HG02870 (cell line): ENCODE data around the gene RELN.

Source experiments
- ATAC-seq: cut with Tn5 transposase; IDR thresholded peaks from one replicate; pipeline ENCODE4 v1.9.1; 2021; ENCODE audit warnings: mild to moderate bottlenecking, moderate library complexity; ENCODE audit not compliant: unreplicated experiment

Gene RELN

DNA sequence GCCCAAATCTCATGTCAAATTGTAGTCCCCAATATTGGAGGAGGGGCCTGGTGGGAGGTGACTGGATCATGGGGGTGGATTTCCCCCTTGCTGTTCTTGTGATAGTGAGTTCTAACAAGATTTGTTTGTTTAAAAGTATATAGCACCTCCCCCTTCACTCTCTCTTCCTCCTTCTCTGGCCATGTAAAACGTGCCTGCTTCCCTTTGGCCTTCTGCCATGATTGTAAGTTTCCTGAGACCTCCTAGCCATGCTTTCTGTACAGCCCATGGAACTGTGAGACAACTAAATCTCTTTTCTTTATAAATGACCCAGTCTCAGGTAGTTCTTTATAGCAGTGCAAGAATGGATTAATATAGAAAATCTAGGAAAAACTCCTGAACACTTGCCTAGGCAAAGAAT, 341.3 kb downstream of the RELN start:
- no peak for ATAC-seq

DNA sequence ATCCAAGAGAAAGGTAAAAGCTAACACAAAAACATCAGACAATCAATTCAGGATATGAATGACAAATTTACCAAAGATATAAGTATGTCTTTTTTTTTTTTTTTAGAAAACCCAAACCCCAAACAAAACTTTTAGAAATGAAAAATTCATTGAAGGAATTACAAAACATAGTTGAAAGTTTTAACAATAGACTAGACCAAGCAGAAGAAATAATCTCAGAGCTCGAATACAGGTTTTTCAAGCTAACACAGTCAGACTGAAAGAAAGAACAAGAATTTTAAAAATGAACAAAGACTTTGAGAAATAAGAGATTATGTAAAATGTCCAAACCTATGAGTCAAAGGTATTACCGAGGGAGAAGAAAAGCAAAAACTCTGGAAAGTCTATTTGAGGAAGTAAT, 345.1 kb downstream of the RELN start:
- ATAC-seq: no peak

DNA sequence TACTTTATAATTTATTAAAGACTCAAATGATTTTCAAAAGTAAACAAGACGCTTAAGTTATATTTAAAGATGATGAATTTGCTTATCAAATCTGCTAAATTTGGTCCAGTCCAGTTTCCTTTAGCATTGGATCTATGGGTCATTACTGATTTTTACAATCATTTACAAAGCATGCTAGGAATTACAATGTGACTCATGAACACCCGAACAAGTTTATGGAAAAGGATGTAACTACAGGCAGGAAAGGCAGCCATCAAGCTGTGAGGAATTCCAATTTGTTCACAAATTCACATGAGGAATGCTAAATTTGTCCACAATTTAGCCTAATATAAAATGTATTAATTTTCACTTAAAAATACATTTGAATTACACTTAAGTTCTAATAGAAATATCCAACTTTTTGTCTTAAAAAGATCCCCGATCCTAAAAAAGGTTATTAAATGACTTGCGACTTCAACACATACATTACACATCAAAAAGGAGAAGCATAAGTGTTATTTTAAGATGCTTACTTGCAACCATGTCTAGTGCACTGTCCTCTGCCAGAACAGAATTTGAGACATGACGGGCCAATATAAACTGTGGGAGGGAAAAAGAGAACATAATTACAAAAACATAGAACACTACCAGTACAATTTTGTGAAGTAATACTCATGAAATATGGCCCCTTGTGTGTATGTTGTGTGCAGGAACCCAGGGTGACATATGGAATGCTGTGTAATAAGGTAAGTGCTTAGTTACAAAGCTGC, 349.3 kb downstream of the RELN start:
- no peak for ATAC-seq

DNA sequence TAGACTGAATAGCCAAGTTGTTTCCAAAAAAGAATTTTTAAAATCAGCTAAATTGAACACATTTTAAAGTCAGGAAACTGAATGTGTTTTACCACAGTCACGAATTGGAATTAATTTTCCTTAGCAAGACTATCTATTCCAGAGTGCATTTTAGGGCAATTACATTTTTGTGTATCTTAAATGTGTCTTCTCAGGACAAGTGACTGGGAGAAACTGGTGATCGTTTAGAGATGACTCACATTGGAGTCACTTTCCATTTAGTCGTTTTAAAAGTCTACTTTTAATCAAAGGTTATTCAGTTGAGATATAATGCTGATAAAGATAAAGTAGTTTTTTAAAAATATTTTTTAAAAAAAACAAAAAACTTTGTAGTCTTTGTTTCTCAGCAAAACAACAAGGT, 351.7 kb downstream of the RELN start:
- ATAC-seq: no peak

DNA sequence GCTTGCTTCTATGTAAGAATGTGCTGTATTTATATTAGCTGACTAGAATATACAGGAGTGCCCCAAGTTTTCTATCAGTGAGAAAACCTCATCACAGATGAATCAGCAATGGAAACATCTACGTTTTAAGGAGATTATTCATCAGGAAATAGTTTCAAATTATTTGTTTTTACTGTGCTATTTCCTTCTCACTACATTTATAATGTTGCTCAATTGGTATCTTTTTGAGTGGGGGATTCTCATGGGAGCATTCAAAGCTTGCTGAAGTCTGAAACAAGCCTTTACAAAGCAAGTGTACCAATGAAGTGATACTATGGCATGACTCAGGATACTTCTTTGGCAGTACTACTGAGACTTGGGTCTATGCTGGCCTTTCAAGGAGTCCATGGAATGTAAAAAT, 352.4 kb downstream of the RELN start:
- ATAC-seq: no peak

DNA sequence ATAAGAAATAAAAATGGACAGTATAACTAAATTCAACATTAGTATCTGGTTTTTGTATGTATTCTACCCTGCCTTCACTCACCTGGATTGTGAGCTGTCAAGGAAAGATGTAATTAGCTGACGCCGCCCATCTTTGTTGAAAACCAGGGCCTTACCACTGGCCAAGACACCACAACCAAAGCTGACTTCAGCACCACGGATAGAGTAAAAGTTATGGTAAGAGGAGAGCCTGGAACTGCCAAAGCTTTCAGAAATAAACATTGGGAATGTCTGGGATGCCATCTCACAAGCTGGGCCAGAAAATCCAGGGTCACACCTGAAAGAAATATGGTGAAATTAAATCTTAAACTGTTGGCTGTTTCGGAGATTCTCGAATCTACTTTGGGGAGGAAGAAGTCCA, 353.3 kb downstream of the RELN start:
- no peak for ATAC-seq

DNA sequence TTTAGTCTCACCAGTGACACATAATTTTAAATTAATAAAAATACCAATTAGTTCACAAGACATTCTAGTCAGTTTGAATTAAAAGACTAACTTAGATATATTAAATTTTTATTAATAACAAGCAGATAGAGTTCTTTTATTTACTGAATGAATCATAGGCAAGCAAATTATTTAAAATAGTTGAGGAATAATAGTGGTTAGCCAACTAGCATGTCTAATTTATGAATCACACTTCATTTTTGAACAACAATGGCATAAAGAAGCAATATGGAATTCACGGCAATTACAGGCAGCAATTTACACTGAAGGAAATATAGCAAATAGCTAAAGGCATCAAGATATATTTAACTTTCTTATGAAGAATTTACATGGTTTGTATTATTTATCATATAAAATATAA, 356.5 kb downstream of the RELN start:
- ATAC-seq: no peak

DNA sequence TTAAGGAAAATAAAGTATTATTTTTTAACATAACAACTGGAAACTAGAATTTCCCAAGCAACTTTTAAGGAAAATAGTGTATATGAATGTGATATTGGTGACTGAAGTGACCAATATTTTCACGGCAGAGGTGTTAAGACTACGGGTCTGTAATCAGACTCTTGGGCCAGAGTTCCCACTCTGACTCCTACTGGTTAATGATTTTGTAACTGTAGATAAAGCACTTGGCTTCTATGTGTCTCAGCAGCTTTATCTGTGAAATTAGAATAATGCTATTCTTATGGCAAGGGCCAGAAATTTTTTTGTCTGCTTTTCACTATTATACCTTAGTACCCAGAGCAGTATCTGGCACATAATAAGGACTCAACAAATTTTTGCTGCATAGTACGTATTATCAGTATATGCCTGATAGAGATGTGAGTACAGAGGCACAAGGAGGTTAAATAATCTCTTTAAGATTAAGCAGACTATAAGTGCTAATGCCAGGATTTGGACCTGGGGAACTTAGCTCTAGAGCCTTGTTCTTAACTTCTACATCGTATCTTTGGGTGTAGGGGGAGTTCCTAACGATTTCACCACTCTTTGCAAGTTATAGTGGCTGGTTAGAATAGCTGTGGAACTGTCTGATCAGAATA, 357.3 kb downstream of the RELN start:
- no peak for ATAC-seq

DNA sequence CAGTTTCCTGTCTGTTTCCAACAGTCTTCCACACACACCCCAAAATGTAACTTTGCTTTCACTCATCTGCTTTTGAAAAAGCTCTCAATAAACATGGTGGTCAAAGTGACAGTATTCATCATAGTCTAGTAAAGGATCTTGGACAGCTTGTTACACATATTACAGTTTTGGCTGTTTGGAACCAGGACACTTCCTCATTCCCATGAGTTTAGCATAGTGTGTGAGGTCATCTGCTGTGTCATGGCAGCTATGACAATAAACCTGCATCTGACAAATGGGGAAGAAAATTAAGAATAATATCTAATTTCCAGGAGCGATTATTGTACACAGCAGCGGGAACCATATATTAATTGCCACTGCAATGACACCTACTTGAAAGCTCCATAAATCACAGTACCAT, 359.1 kb downstream of the RELN start:
- no peak for ATAC-seq

DNA sequence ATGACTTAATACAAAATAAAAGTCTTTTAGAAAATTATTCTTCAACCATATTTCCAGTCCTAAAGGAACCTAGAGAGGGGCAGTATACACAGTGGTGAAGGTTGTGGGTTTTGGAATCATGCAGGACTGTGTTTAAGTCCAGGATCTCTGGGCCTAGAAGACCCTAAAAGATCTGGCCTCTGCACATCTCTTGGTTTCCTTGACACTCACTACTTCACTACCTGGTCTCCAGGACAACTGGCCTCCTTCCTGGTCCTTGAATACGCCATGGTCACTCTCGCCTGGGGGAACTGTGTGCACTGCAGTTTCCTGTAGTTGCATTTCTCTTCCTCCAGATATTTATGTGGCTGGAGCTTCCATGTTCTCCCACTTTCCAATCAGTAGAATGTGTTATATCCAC, 360.7 kb downstream of the RELN start:
- no peak for ATAC-seq

DNA sequence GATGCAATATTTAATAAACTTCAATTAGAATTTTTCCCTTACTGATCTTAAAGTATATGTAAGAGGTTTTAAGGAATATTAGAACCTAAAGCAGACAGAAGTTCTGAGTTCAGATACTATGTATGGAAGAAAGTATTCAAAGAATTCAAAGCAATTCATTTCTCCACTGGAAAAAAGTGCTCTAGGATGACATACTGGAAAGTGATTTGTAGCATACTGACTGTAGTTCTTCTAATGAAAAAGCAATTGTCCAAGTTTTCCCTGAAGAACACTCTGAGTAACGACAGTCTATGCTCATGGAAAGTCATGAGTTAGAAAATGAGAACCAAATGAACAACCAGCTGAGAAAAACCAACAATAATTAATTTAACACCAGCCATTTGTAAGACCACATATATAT, 362.7 kb downstream of the RELN start:
- ATAC-seq: no peak

DNA sequence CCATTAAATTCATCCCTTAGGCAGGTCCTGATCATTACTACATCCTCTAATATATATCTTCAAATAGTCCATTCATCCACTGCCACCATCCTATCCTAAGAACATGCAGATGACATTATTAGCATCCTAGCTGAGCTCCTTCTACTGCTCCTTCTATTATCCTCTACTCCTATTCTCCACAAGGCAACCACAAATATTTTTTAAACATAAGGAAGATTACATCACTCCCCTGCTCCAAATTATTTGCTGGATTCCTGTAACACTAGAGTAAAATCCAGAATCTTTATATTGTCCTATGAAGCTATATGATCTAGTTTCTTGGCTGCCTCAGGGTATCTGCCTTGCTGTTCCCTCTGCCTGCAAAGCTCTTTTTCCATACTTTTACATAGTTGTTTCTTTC, 367.2 kb downstream of the RELN start:
- ATAC-seq: no peak

DNA sequence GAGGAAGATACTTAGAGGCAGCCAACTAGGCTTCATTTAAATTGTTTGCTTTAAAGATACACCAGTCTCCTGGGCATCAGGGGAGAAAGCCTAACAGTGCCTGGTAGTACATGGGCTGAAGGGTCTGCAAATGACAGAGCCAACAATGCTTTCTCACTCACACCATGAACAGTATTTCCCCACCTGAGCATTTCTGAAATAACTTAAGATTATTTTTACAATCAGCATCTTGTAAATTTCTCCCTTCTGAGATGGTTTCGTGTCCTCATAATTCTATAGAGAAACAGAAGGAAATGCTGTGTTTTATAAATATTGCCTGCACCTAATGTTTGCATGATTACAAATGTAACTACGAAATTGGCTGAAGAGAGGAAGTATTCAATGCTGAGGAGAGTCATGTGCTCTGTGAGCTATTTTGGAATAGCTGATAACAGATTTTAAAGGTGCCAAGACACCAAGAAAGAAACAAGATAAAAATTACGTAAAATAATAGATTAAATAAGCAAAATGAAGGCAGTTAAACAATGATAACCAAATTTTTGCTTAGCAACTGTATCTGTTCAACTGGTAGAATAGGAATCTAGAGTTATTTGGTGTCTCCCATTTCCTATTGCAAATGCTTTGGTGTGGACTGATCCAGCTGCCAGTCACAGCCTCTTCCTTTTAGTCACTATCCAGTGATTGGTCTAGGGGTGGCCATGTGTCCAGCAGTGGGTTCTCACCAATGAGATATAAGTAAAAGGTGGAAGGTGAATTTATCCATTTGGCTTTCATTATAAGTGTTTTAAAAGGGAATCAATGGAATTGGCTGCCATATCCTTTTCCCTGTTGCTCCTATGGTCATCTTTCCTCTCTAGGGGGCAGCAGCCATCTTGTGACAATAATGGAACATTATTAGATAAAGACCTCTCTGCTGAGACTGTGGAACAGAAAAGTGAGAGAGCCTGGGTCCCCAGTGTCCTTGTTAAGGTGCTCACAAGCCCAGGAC, 375.5 kb downstream of the RELN start:
- no peak for ATAC-seq

DNA sequence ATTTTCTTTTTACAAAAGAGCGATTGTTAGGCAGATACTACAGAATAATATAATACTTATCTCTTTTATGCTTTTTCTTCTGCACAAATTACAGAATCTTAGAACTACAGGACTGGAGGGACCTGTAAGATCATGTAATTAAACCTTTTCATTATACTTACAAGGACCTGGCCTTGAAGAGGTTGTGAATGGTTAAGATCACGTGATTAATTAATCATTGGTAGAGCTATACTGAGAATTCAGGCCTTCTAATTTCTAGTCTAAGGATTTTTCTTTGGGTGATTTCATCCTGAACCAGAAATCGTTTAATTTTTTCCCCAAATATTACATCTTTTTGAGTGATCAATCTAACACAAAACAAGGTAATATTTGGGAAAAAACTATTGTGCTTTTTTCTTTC, 379.7 kb downstream of the RELN start:
- ATAC-seq: no peak

DNA sequence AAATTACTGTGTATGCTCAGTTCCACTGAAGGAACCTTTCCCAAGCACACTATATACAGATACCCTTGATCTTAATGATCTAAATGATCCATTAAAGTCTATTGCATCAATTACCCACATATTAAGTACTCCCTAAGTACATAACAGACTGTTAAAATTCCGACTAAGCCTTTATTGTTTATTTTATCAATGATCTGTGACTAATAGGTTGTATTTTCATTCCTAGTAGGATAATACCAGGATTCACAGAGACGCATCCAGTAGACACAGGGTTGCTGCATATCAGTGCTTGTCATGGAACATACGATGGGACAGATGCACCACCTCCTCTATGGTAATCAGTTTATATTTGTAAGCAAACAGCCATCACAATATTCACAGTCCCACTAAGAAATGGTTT, 383.8 kb downstream of the RELN start:
- no peak for ATAC-seq

DNA sequence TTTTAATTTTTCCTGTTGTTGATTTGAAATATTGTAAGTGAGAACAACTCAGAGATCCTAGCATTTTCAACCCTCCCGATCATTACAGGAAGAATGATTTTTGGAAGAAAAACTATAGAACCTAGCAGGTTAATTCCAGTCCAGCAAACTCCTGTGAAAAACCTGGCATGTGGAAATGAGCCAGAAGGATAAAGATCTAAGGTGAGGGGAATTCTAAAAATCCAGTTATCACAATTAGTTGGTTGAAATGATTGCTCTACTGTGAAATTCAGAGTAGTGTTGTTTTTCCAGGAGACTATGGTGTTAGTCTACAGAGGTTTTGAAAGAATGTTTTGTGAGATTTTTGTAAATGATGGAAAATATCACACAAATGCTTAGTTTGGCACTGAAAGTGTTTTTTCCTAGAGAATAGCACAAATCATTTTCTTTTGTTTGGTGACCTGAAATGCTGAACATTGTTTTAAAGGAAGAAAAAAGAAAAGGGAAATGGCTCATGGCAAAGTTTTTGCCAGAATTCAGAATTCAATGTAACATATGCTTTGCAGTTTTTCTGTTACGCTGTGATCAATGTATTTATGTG, 391.0 kb downstream of the RELN start:
- no peak for ATAC-seq

DNA sequence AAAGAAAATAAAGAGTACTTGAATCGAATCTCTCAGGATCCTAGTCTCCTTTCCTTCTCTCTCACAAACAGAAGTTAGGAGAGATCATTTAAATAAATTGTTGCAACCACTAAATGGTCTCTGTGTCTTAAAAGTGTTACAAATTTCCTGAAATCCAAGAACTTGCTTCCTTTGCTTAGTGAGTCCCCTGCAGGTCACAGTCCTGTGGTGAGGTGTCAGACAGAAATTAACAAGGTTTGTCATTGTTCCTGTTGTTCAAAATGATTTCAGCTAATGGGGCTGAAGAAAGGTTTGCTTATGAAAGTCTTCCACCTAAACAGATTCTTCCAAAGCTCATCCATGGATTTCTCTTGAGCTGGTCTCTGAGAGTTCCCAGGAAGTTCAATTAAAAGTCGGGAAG, 391.9 kb downstream of the RELN start:
- ATAC-seq: no peak

DNA sequence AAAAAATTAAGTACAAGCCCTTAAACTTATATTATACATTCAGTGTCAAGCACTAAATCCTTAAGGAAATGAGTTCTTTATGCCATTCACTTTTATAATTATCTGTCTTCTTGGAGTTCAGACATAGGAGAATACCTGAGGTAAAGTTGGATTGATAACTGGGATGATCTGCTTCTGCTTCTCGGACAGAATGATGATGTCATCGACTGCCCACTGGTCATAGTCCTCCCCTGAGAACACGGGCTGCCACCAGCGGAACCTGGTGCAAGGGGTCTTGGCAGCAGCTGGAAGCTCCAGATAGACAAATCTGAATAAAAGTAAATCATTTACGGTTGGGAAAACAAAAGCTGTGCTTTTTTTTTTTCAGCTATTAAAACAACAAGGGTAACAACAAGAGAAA, 395.3 kb downstream of the RELN start:
- ATAC-seq: no peak

DNA sequence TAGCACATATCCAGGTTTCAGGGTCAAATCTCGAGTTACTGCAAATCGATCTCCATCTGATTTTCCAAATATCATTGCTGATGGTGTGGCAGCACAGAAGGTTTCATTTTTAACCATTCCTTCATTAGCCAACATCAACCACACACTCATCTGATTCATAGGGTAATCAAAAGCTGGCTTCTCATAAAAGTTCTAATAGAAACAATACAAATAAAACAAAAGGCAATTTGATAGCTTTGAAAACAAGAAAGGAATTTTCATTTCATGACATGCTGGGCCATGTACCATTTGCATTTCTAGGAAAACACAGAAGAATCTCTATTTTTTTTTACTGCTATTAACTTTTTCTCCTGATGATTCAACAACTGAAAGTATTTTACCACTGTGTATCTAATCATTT, 395.8 kb downstream of the RELN start:
- no peak for ATAC-seq

DNA sequence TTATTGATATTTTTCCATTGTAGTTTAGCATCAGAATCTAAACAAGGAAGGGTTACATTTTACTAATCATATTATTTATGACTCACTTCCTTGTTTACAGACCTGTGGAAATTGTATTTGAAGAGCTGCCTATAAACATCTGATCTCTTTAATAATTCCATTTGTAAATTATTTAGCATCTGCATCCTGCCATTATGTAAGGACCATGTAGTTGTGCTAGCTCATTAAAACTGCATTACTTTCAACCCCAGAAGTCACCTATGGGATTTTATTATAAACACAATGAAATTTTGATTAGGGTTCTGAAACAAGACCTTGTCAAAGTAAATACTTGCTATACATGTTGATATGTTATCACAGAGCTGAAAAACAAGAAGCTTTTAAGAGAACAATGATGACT, 396.6 kb downstream of the RELN start:
- no peak for ATAC-seq

DNA sequence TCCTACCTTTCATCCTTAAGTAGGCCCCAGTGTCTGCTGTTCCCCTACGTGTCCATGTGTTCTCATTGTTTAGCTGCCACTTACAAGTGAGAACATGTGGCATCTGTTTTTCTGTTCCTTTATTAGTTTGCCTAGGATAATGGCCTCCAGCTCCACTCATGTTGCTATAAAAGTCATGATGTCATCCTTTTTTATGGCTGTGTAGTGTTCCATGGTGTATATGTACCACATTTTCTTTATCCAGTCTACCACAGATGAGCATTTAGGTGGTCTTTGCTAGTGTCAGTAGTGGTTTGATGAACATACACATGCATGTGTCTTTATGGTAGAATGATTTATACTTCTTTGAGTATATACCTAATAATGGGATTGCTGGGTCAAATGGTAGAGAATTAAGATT, 397.3 kb downstream of the RELN start:
- no peak for ATAC-seq
